SK-N-SH (cell line): ENCODE data around the gene MBNL2.

Source experiments
- CTCF ChIP-seq: fragments of 200-600 bp; sonication (generic); IDR thresholded peaks from 2 replicates; pipeline ENCODE4 v1.6.1; 2017; ENCODE audit warnings: antibody characterized with exemption, mild to moderate bottlenecking, moderate library complexity
- MAX ChIP-seq: IDR thresholded peaks from 2 replicates; pipeline ENCODE4 v1.4.0; 2012; ENCODE audit warnings: low read depth
- POLR2AphosphoS5 ChIP-seq: IDR thresholded peaks from 2 replicates; pipeline ENCODE4 v1.6.1; 2012; ENCODE audit warnings: low read depth, low read length
- RAD21 ChIP-seq: IDR thresholded peaks from 2 replicates; pipeline ENCODE4 v1.6.1; 2012; ENCODE audit warnings: mild to moderate bottlenecking, low read length
- TCF12 ChIP-seq: IDR thresholded peaks from 2 replicates; pipeline ENCODE4 v1.4.0; 2012
- USF1 ChIP-seq: IDR thresholded peaks from 2 replicates; pipeline ENCODE4 v1.4.0; 2012; ENCODE audit warnings: low read depth, borderline replicate concordance
- TF ChIP-seq, protein P1 (sequence below): fragments of 150-350 bp; IDR thresholded peaks from 2 replicates; pipeline ENCODE4 v1.6.1; 2017; ENCODE audit warnings: antibody characterized with exemption, low read length, low read depth, borderline replicate concordance

GRCh38 chr13:97276862-97277269 is 54.7 kb downstream of the MBNL2 start:
- TF ChIP-seq RAD21 (no peak), POLR2AphosphoS5 (no peak), CTCF (no peak), USF1 (no peak), MAX (no peak), TCF12 (0 out of 2 replicates have a peak, but pooled peaks have one; percentile 7)
- TF ChIP-seq, protein P1, sequence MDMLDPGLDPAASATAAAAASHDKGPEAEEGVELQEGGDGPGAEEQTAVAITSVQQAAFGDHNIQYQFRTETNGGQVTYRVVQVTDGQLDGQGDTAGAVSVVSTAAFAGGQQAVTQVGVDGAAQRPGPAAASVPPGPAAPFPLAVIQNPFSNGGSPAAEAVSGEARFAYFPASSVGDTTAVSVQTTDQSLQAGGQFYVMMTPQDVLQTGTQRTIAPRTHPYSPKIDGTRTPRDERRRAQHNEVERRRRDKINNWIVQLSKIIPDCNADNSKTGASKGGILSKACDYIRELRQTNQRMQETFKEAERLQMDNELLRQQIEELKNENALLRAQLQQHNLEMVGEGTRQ: no peak
